C4-2B (cell line): ENCODE results near the gene TMEM156.

ENCODE experiments used
- ZFX ChIP-seq: fragments of 450-650 bp; IDR thresholded peaks from 2 replicates; pipeline ENCODE4 v1.6.1; 2017
- TF ChIP-seq, protein P1 (sequence below): fragments of 450-650 bp; conservative IDR thresholded peaks from 2 replicates; pipeline ENCODE4 v1.5.1; 2017; ENCODE audit warnings: mild to moderate bottlenecking

DNA sequence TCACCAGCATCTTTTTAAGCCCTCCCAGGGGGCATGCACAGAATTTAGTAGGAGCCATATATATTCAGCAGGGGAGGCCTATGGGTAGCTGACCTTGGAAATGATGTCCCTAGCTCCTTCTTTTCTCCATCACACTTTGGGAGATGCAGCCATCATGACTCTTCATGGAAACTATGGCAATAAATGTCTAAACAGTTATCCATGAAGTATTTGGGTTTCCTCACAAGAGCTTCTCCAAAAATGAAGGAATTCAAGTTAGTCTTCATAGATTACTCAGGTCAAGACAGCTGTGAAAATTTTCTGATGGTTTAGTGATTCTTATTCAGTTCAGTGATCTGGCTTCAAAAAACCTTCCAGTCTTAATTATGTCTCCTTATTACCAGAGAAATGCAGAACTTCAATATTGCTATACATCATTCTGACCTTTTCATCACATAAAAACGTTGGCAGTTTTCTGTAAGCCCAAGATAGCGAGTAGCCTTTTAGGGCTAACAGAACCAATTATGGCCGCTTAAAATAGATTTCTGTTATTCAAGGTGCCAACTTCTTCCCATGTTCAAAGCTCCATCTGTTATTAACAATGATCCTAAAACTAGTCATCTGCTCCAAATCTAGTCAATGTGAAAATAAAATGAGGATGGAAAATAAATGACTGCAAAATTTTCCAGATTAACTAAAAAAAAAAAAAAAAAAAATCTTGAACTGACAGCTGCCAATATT lies 52.5 kb downstream of the TMEM156 start:
- TF ChIP-seq, protein P1, sequence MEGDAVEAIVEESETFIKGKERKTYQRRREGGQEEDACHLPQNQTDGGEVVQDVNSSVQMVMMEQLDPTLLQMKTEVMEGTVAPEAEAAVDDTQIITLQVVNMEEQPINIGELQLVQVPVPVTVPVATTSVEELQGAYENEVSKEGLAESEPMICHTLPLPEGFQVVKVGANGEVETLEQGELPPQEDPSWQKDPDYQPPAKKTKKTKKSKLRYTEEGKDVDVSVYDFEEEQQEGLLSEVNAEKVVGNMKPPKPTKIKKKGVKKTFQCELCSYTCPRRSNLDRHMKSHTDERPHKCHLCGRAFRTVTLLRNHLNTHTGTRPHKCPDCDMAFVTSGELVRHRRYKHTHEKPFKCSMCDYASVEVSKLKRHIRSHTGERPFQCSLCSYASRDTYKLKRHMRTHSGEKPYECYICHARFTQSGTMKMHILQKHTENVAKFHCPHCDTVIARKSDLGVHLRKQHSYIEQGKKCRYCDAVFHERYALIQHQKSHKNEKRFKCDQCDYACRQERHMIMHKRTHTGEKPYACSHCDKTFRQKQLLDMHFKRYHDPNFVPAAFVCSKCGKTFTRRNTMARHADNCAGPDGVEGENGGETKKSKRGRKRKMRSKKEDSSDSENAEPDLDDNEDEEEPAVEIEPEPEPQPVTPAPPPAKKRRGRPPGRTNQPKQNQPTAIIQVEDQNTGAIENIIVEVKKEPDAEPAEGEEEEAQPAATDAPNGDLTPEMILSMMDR = no peak
- TF ChIP-seq ZFX = no peak
